ENCODE results near the gene STARD13.
"Not testable (repeated sequence)": the region's sequence is repeated elsewhere in the genome, so short reads cannot be mapped to it uniquely, and the experiment has no call there.

The STARD13 gene

DNA sequence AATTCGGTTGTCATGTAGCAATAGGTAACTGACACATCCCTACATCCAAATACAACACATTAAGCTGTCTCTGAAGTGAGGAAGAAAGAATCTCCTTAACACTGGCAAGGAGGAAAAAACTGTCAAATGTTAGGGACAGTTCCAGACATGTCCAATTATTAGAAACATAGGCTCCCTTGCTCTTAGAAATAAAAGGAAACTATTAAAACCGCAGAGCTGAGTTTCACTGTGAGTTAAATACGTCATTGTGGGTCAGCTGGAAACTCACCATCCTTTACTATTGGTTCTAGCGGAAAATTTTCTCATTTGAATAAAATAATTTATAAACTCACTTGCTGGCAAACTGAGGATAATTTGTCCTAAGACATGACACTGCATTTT is 40.7 kb downstream of the STARD13 start:
- no peak overlapping the region for H3K27ac ChIP-seq
- TF ChIP-seq, protein P1, sequence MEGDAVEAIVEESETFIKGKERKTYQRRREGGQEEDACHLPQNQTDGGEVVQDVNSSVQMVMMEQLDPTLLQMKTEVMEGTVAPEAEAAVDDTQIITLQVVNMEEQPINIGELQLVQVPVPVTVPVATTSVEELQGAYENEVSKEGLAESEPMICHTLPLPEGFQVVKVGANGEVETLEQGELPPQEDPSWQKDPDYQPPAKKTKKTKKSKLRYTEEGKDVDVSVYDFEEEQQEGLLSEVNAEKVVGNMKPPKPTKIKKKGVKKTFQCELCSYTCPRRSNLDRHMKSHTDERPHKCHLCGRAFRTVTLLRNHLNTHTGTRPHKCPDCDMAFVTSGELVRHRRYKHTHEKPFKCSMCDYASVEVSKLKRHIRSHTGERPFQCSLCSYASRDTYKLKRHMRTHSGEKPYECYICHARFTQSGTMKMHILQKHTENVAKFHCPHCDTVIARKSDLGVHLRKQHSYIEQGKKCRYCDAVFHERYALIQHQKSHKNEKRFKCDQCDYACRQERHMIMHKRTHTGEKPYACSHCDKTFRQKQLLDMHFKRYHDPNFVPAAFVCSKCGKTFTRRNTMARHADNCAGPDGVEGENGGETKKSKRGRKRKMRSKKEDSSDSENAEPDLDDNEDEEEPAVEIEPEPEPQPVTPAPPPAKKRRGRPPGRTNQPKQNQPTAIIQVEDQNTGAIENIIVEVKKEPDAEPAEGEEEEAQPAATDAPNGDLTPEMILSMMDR (IDR thresholded peaks at IDR 0.05) = no peak
- no peak for TF ChIP-seq ZFX (IDR thresholded peaks at IDR 0.05; ENCODE audit: borderline replicate concordance)

DNA sequence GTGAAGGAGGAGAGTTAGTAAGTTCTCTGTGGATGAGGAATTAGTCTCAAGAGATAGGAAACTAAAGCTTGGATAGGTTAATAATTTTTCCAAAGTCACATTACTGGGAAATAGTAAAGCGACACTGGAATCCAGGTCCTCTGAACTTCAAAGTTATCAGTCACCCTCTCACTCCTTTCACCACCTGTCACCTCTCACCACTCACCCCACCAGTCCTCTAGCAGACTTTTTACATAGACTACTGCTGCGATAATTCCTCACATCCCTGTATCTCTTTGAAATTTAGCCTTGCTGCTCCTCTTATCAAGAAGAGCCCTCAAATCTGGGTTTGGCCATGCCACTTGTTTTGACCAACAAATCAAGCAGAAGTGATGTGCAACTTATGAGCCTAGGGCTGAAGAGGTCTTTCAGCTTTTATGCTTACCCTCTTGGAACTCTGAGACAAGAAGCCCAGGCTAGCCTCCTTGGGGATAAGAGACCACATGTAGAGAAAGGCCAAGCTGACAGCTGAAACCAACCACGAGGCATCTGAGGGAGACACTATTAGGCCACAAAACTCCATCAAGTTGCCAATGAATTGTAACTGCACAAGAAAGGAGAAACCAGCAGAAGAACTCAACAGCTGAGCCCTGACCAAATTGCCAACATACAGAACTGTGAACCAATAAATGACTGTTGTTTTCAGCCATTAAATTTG is 41.2 kb downstream of the STARD13 start:
- H3K27ac ChIP-seq = no peak overlapping the region
- no peak for TF ChIP-seq ZFX (IDR thresholded peaks at IDR 0.05; ENCODE audit: borderline replicate concordance)

DNA sequence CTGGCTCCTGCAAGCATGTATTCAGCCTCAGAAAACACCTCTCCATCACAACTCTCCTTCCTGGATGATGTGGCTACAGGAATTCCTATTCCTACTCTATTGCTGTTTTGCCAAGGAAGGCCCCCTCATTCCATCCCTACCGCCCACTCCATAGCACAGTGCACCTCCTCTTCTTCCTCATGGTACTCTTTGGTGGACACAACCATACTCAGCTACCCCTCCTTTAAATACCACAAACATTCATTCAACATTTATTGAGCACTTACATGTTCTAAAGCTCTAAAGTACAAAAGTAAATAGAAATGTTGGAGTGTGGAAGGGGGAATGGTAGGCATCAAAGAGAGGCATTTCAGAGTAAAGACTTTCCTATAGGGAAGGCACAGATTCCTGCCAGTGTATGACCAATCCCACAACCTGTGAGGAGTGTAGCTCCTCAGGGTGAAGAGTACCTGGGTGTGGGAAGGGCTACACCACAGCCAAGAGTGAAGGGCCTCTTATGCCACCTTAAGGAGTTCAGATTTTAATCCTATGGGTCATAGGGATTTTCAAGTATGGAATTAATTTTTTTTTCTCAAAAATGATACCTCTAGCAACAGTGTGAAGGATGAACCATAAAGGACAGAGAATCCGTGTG is 42.5 kb downstream of the STARD13 start:
- TF ChIP-seq, protein P1 (IDR thresholded peaks at IDR 0.05) = no peak
- no peak for TF ChIP-seq ZFX (IDR thresholded peaks at IDR 0.05; ENCODE audit: borderline replicate concordance)

DNA sequence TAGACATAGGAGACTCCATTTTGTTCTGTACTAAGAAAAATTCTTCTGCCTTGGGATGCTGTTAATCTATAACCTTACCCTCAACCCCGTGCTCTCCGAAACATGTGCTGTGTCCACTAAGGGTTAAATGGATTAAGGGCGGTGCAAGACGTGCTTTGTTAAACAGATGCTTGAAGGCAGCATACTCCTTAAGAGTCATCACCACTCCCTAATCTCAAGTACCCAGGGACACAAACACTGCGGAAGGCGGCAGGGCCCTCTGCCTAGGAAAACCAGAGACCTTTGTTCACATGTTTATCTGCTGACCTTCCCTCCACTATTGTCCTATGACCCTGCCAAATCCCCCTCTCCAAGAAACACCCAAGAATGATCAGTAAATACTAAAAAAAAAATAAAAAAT is 43.2 kb downstream of the STARD13 start:
- not testable (repeated sequence) for H3K27ac ChIP-seq

More for the DNA sequence above, 42.5 kb downstream of the STARD13 start:
- H3K27ac ChIP-seq = no peak overlapping the region

DNA sequence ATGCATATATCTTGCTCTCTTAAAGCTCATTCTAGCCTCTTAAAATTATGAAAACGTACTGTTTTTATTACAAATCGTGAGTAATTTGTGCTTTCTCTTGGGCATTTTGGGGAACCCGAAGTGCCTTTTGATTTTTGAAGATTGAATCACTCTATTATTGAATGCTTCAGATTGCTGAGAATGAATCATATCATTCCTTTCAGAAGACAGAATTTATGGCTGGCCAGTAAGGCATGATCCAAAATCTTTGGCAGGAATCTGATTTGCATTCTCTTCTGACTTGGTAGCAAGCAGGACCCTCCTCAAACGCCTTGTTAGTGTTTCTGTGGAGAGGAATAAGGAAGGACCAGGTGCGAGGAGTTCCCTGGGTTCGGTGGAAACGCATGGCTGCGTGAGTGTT is 49.5 kb downstream of the STARD13 start:
- TF ChIP-seq ZFX (IDR thresholded peaks at IDR 0.05; ENCODE audit: borderline replicate concordance) = no peak
- TF ChIP-seq, protein P1 (IDR thresholded peaks at IDR 0.05) = no peak
- no peak overlapping the region for H3K27ac ChIP-seq

DNA sequence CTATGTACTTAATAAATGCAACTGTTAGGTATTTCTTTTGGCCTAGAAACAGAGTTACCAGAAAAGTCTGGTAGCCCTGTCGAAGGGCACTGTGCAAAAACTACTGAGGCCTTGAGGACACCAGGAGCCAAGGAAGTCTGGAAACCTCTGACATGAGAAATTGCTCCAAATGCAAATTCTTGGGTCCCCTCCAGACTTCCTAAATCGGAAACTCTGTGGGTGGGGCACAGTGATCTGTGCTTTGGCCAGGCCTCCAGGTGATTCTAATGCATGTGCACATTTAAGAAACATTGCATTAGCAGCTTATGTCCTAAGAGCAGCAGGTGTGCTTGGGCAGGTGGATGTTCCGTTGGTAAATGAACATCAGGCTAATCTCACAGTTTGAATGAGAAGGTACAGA is 50.0 kb downstream of the STARD13 start:
- H3K27ac ChIP-seq = no peak overlapping the region
- TF ChIP-seq, protein P1 (IDR thresholded peaks at IDR 0.05) = no peak
- no peak for TF ChIP-seq ZFX (IDR thresholded peaks at IDR 0.05; ENCODE audit: borderline replicate concordance)

DNA sequence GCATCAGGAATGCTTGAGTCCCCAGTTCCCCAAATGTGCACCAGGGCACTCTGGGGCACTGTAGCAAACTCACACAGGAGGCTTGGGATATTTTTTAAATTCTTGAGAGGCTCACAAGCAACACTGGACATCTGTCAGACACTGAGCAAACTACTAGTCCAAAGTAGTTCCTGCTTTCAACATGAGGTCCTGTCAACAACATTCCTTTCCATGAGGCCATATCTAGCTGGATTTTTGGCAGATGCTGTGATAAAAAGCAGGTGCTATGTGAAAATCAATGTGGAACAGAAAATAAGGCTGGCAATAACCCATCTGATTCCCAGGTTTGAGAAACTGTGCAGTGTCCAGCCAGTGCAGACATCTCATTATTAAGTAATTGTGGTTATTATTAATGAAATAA is 50.5 kb downstream of the STARD13 start:
- no peak overlapping the region for H3K27ac ChIP-seq
- no peak for TF ChIP-seq ZFX (IDR thresholded peaks at IDR 0.05; ENCODE audit: borderline replicate concordance)
- TF ChIP-seq, protein P1 (IDR thresholded peaks at IDR 0.05) = no peak

DNA sequence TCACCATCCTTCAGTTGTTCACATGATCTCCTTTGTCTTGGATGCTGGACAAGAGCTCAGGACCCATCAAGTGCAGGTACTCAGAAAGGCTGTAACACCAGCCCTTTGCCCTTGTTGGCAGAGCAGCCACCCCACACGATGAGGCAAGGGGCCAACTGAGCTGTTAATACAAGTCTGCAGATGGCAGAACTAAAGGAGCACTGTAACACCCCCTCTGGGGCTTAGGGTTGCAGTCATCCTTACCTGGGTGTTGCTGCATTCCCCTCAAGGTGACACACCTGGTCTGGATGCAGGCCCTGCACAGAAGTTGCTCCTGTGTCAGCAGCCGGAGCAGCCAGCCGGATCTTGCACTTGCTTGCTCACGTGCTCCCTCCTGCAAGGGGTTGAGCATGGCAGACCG is 52.0 kb downstream of the STARD13 start:
- H3K27ac ChIP-seq = no peak overlapping the region
- no peak for TF ChIP-seq ZFX (IDR thresholded peaks at IDR 0.05; ENCODE audit: borderline replicate concordance)
- TF ChIP-seq, protein P1 (IDR thresholded peaks at IDR 0.05) = no peak
